Kidney (tissue), 14 donors: ENCODE results near the gene PHTF2. TPM values are rescaled to one million over a fixed set of nuclear protein-coding genes. Genes with fewer than 3 reads are reported as not detected.
"Not testable (repeated sequence)": the region's sequence is repeated elsewhere in the genome, so short reads cannot be mapped to it uniquely, and the experiment has no call there.

ENCODE experiments used
- DNase-seq, 5 donors: peaks; one replicate each; pipeline ENCODE4 v3.0.0-alpha.2; 2013 to 2020
- FAIRE-seq: peaks from 2 replicates; lab custom pipeline; 2012; peaks lifted over from hg19 to GRCh38; lab: Jason Lieb, UNC
- H3K27ac ChIP-seq, 2 donors: one replicate each; pipeline ENCODE4 v1.7.0; 2013; ENCODE audit warnings: low read depth in 2 of 2, low read length in 2 of 2, inconsistent platforms in 1 of 2
- H3K27me3 ChIP-seq: one replicate; pipeline ENCODE4 v1.7.1; 2013; ENCODE audit warnings: low read length, inconsistent platforms; ENCODE audit not compliant: control insufficient read depth, insufficient read depth
- H3K36me3 ChIP-seq, 3 donors: one replicate each; pipeline versions ENCODE4 v1.7.0 to v1.7.1; 2013; ENCODE audit warnings: low read length in 3 of 3, control low read depth in 1 of 3, inconsistent platforms in 1 of 3; ENCODE audit not compliant: insufficient read depth in 3 of 3, control insufficient read depth in 2 of 3
- H3K4me1 ChIP-seq, 3 donors: one replicate each; pipeline versions ENCODE4 v1.7.0 to v1.7.1; 2013; ENCODE audit warnings: low read length in 3 of 3, inconsistent platforms in 1 of 3, low read depth in 1 of 3; ENCODE audit not compliant: control insufficient read depth in 2 of 3, insufficient read depth in 2 of 3
- H3K4me3 ChIP-seq, 3 donors: one replicate each; pipeline versions ENCODE4 v1.7.0 to v1.8.1; 2013; ENCODE audit warnings: low read length in 3 of 3, control low read depth in 1 of 3, inconsistent platforms in 1 of 3
- H3K9ac ChIP-seq, 3 donors: one replicate each; pipeline versions ENCODE4 v1.7.0 to v1.7.1; 2013; ENCODE audit warnings: low read length in 3 of 3, control low read depth in 1 of 3, inconsistent platforms in 1 of 3
- H3K9me3 ChIP-seq, 3 donors: one replicate each; pipeline versions ENCODE4 v1.7.0 to v1.7.1; 2013; ENCODE audit warnings: low read length in 3 of 3, control low read depth in 1 of 3, inconsistent platforms in 1 of 3; ENCODE audit not compliant: control insufficient read depth in 2 of 3, insufficient read depth in 1 of 3
- intact Hi-C: fragments of 100-400 bp; cut with DNase I; formaldehyde crosslinking; loops from one replicate; pipeline ENCODE4 v1.11.1; 2022
- polyA plus RNA-seq: library from polyadenylated mRNA; stranded (reverse); fragments of 350-450 nt; fragmentation: Illumina TruSeq; extraction: RNeasy Lipid Tissue Mini Kit (QIAGEN cat#74804); gene quantifications from one replicate; pipeline ENCODE4 v1.2.3, GENCODE V29; 2014; ENCODE audit warnings: low read depth, low replicate concordance; ENCODE audit not compliant: insufficient read depth
- total RNA-seq: library from RNA; stranded (reverse); fragmentation: NEBNext Ultra II Directional; extraction: Animal tissue kit (Norgen Biotek cat#: 25700); gene quantifications from one replicate; pipeline ENCODE4 v1.2.1, GENCODE V29; 2021
- TF ChIP-seq, protein P1 (sequence below): IDR thresholded peaks from 3 replicates; pipeline ENCODE4 v1.5.1; 2012; ENCODE audit warnings: mild to moderate bottlenecking, moderate library complexity, borderline replicate concordance; ENCODE audit not compliant: insufficient read depth; ENCODE audit errors: extremely low read depth
- donor health status: control.
- donor health status: control.
- donor health status: control.
- donor health status: control.
- donor health status: control.
- donor health status: DM: yes; HTN: yes; CAD: no.
- donor health status: Normal renal cell carcinoma (clear cell type).

The PHTF2 gene
- total and polyA plus RNA-seq, 2 donors from 2014 or later: 6.0 to 13.8 TPM

DNA sequence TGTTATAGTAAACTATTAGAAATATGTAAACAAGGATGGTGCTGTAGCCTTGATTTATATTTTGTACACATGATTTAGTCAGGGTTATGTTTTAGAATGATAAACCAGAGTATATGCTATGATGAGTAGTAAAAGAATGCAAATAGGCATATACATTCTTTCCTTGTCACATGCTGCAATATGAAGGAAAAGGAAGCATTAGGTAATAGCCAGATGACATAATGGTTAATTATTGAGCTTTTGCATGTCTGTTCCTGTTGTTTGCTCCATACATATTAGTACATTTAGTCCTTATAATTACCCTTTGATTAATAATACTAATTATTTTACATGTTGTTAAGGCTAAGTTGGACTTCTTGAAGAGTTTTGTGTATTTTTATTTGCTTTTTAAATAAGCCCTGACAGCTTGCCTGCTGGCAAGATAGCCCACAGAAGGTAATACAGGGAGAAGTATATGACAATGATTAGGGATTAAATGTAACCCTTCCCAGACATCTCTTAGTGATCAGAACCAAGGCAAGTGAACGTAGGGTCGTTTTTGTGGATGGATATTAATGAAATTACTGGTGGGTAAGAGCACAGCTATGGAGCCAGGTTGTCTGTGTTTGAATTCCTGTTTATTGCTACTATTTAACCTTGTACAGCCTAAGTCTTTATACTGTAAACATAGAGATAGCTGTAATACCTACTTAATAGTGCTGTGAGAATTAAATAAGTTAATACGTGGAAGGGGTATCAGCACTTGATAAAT lies 68.4 kb downstream of the PHTF2 start:
- no peak overlapping the region for H3K9ac ChIP-seq
- H3K27me3 ChIP-seq: no peaks in the 10 kb centered on the region
- DNase-seq: peak in 1 of 5 donors; percentile 18
- H3K36me3 ChIP-seq: no peaks in the 10 kb centered on the region
- H3K27ac ChIP-seq: no peak overlapping the region
- H3K4me1 ChIP-seq: peaks cover 0 to 3% (median 0%) of the 10 kb centered on the region in 3 donors
- no peak for FAIRE-seq
- TF ChIP-seq, protein P1, sequence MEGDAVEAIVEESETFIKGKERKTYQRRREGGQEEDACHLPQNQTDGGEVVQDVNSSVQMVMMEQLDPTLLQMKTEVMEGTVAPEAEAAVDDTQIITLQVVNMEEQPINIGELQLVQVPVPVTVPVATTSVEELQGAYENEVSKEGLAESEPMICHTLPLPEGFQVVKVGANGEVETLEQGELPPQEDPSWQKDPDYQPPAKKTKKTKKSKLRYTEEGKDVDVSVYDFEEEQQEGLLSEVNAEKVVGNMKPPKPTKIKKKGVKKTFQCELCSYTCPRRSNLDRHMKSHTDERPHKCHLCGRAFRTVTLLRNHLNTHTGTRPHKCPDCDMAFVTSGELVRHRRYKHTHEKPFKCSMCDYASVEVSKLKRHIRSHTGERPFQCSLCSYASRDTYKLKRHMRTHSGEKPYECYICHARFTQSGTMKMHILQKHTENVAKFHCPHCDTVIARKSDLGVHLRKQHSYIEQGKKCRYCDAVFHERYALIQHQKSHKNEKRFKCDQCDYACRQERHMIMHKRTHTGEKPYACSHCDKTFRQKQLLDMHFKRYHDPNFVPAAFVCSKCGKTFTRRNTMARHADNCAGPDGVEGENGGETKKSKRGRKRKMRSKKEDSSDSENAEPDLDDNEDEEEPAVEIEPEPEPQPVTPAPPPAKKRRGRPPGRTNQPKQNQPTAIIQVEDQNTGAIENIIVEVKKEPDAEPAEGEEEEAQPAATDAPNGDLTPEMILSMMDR: no peak
- intact Hi-C loops: no loop called here
- H3K9me3 ChIP-seq: no peaks in the 10 kb centered on the region
- H3K4me3 ChIP-seq: no peak overlapping the region

DNA sequence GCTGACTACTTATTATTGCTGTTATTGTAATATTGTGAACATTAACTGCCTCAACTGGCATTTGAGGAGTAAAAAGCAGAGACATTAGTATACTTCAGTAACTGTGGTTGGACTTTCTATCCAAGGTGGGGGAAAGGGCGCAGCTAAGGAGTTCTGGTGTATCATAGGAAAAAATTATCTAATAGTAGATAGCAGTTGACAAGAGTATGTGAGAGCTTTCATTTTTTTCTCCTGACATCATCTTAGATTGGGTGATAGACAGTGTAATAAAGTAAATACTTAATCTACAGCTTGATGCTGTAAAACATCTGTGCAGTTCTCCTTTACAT lies 68.9 kb downstream of the PHTF2 start:
- no peak for FAIRE-seq
- no peak for DNase-seq

GRCh38 chr7:77872256-77872655 lies 73.7 kb downstream of the PHTF2 start:
- H3K9me3 ChIP-seq, DNase-seq, H3K4me1 ChIP-seq, H3K9ac ChIP-seq, H3K27ac ChIP-seq, H3K36me3 ChIP-seq, intact Hi-C loops, H3K27me3 ChIP-seq, FAIRE-seq, H3K4me3 ChIP-seq: not testable (repeated sequence)

More for the DNA sequence above, 68.9 kb downstream of the PHTF2 start:
- H3K4me1 ChIP-seq: peaks cover 0 to 3% (median 0%) of the 10 kb centered on the region in 3 donors
- no peaks in the 10 kb centered on the region for H3K9me3 ChIP-seq
- no peaks in the 10 kb centered on the region for H3K27me3 ChIP-seq
- no peaks in the 10 kb centered on the region for H3K36me3 ChIP-seq
- H3K9ac ChIP-seq: no peak overlapping the region
- TF ChIP-seq, protein P1: no peak
- no peak overlapping the region for H3K27ac ChIP-seq
- intact Hi-C loops: no loop called here
- H3K4me3 ChIP-seq: no peak overlapping the region

- H3K27me3 ChIP-seq, intact Hi-C loops, FAIRE-seq, DNase-seq, H3K27ac ChIP-seq, H3K36me3 ChIP-seq, H3K9ac ChIP-seq, H3K9me3 ChIP-seq, H3K4me3 ChIP-seq, H3K4me1 ChIP-seq: not testable (repeated sequence)
Observed at GRCh38 chr7:77873416-77874327, 75.1 kb downstream of the PHTF2 start.
